Nephron (organoid): ENCODE results near the gene RAB5IF.

Source experiments
- H3K27ac Mint-ChIP-seq, 3 experiments: 2 replicates each; pipeline ENCODE4 v1.8.0; 2020; ENCODE audit warnings: mixed read lengths in 3 of 3, mild to moderate bottlenecking in 2 of 3, moderate library complexity in 1 of 3
- H3K27me3 Mint-ChIP-seq: 2 replicates; pipeline ENCODE4 v1.8.0; 2021; ENCODE audit warnings: low read depth, mild to moderate bottlenecking, moderate library complexity, mixed read lengths
- H3K36me3 Mint-ChIP-seq: 2 replicates; pipeline ENCODE4 v1.8.0; 2020; ENCODE audit warnings: low read depth, mixed read lengths
- H3K4me1 Mint-ChIP-seq: 2 replicates; pipeline ENCODE4 v1.8.0; 2020; ENCODE audit warnings: mixed read lengths
- H3K4me3 Mint-ChIP-seq, 3 experiments: 2 replicates each; pipeline ENCODE4 v1.8.0; 2020; ENCODE audit warnings: mild to moderate bottlenecking in 3 of 3, mixed read lengths in 3 of 3, moderate library complexity in 2 of 3
- H3K9me3 Mint-ChIP-seq: 2 replicates; pipeline ENCODE4 v1.8.0; 2020; ENCODE audit warnings: mixed read lengths
- TF ChIP-seq, protein P1 (sequence below), 3 experiments: fragments of 200-600 bp; sonication (generic); IDR thresholded peaks; one replicate each; pipeline ENCODE4 v1.5.0; 2021; ENCODE audit warnings: antibody characterized with exemption in 3 of 3; ENCODE audit not compliant: unreplicated experiment in 3 of 3

Gene RAB5IF

DNA sequence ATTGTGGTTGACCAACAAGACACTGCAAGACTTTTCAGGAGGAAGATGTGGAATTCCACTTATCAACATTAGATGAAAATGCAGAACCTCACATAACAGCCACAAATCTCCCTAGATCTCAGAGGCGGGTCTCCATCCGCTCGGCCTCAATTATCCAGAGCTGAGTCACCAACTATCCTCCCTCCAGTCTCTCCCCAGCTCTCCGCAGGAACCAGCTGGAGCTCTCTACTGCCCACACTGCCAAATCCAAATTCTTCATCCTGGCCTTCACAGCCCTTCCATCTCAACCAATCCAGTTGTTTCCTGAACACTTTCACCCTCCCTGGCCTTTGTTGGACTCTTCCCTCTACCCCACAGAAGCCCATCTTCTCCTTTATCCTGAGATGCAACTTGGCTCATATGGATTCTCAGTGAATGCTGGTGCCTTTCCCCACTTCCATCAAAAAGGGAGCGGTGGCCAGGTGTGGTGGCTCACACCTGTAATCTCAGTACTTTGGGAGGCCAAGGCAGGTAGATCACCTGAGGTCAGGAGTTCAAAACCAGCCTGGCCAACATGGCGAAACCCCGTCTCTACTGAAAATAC is 35.6 kb upstream of the RAB5IF start:
- Mint-ChIP-seq H3K9me3 (peaks cover 2% of the 10 kb centered on the region), H3K27ac (peak overlapping the region in 2 of 3 experiments; percentile 6 to 23), H3K27me3 (no peaks in the 10 kb centered on the region)

DNA sequence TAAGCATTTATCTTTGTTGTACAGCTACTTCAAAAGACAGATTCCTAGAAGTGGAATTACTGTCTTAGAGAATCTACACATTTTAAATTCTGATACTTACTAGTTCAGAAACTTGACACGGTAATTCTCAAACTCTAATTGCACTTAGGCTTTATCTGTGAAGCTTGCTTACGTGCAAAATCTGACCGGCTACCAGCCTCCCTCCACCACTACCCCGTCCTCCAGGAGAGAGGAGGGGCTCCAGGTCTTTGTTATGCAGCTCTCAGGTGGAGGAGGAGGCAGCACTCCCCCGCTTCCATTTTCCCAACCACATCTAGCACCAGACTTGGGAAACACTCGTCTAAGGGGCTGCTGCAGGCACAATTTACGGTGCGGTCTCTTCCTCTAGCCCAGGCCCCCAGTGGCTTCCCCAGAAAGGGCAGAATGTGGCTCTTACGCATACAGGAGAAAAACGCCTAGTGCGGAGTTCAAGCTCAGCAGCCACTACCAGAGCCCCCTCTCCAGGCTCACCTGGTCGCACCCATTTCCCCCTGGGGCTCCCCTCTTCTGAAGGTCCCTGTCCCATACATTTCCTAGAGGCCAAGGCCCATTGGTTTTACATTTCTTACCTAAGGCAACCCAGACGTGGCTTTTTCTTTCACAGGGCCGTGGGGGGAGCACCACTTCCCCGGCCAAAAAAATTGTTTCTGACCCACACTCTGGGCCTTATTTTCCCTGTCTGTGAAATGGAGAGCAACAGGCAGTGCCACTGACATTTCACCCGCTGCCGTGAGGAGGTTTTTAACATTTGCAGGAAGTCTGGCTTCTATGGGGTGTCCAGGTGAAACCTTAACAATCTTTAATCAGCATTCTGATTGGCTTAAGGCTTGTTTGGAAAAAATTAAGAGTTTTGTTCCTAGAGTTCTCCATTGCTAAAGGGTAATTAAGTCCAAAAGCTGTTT is 33.7 kb upstream of the RAB5IF start:
- no peaks in the 10 kb centered on the region for H3K9me3 Mint-ChIP-seq
- H3K36me3 Mint-ChIP-seq: peaks cover 6% of the 10 kb centered on the region
- peak overlapping the region; percentile 97 for H3K27ac Mint-ChIP-seq
- TF ChIP-seq, protein P1, sequence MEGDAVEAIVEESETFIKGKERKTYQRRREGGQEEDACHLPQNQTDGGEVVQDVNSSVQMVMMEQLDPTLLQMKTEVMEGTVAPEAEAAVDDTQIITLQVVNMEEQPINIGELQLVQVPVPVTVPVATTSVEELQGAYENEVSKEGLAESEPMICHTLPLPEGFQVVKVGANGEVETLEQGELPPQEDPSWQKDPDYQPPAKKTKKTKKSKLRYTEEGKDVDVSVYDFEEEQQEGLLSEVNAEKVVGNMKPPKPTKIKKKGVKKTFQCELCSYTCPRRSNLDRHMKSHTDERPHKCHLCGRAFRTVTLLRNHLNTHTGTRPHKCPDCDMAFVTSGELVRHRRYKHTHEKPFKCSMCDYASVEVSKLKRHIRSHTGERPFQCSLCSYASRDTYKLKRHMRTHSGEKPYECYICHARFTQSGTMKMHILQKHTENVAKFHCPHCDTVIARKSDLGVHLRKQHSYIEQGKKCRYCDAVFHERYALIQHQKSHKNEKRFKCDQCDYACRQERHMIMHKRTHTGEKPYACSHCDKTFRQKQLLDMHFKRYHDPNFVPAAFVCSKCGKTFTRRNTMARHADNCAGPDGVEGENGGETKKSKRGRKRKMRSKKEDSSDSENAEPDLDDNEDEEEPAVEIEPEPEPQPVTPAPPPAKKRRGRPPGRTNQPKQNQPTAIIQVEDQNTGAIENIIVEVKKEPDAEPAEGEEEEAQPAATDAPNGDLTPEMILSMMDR (IDR thresholded peaks at IDR 0.05; ENCODE audit: unreplicated experiment in 3 of 3): no peak
- H3K4me3 Mint-ChIP-seq: peak overlapping the region; percentile 79 to 92 (median 82)
- no peaks in the 10 kb centered on the region for H3K27me3 Mint-ChIP-seq
- H3K4me1 Mint-ChIP-seq: peaks cover 44% of the 10 kb centered on the region

More for the DNA sequence above, 35.6 kb upstream of the RAB5IF start:
- Mint-ChIP-seq H3K4me1 (peaks cover 27% of the 10 kb centered on the region), H3K36me3 (peaks cover 5% of the 10 kb centered on the region), H3K4me3 (peak overlapping the region in 1 of 3 experiments; percentile 13)
- TF ChIP-seq, protein P1 (IDR thresholded peaks at IDR 0.05; ENCODE audit: unreplicated experiment in 3 of 3): no peak

DNA sequence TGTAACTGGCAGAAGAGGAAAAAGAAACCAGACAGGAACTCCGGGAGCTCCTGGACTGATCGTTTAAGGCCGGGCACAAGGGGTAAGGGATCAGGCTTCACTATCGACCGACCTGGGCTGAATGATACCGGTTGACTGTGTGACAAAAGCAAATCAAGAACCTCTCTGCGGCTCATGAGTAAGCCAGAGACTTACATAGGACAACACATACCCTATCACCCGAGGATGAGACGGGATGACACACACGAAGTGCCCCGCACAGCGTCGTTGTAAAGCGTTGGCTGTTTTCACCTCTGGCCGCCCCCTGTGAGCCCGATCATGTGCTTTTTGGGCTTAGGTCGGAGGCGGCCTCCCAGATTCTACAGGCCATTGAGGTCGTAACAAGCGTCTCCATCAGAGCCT is 32.9 kb upstream of the RAB5IF start:
- Mint-ChIP-seq H3K27ac (peak overlapping the region; percentile 97), H3K9me3 (no peaks in the 10 kb centered on the region), H3K36me3 (peaks cover 5% of the 10 kb centered on the region), H3K27me3 (no peaks in the 10 kb centered on the region), H3K4me1 (peaks cover 44% of the 10 kb centered on the region), H3K4me3 (peak overlapping the region; percentile 79 to 92 (median 82))
- TF ChIP-seq, protein P1 (IDR thresholded peaks at IDR 0.05; ENCODE audit: unreplicated experiment in 3 of 3): no peak

DNA sequence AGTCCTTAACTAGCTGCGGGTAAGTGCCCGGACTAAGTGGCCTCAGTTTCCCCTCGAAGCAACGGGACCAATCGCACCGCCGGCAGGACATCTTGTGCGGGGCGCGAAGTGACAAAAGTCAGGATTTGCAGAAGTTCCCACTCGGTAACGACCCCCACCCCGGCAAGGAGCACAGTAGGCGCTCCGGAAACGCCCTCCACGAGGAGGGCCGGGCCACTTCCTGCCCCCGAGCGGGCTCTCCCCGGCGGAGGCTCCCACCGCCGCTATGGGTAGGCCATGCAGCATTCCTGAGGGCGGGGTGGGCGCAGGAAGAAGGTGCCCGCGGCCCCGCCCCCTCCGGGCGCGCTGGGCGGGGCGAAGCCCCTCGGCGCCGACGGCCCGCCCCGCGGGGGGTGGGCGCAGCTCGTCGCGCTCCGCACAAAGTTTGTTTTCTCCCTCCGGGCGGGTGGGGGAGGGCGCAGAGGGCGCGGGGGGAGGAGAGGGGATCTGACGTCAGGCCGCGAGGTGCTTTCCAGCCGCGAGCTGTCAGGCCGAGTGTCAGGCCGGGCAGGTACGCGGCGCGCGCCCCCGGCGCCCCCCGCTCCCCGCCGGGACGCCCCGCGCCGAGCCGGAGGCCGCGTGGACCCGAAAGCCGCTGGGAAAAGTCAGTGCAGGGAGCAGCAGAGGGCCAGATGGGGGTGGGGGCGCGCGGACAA is 32.3 kb upstream of the RAB5IF start, which contains the start of gene TGIF2:
Gene TGIF2 (plus strand): TSS at position 495 of the 695 bp plus-strand sequence. CDS start 5,178 bp downstream, outside the sequence.
- Mint-ChIP-seq H3K27me3 (no peaks in the 10 kb centered on the region), H3K9me3 (no peaks in the 10 kb centered on the region), H3K36me3 (peaks cover 5% of the 10 kb centered on the region), H3K27ac (peak within 1 kb of the TSS; percentile 97 to 98 (median 97)), H3K4me1 (peaks cover 44% of the 10 kb centered on the region), H3K4me3 (peak within 1 kb of the TSS; percentile 89 to 93 (median 93))
- TF ChIP-seq, protein P1 (IDR thresholded peaks at IDR 0.05; ENCODE audit: unreplicated experiment in 3 of 3): no peak

DNA sequence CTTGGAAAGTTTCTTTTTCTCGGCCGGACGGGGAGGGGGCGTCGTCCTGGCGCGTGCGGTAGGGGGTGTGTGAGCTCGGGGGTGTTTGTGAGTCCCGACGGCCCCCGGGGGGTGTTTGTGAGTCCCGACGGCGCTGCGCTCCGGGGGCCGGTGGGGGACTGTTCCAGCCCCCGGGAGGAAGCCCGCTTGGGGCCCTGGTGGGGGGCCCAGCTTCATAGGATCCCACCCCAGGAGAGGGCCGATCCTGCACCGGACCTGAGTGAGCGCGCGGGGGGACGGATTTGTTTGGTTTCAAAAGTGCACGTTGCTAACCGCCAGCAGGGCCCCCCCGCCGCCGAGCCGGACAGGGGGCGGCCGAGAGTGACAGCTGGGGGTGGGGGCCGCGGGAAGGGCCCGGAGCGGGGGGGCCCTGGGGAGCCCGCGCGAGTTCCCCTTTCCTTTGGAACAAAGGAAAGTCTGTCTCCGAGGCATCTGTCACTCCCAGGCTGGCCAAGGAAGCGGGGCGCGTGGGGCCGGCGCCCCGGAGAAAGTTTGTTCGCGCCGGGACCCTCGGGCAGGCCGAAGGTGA is 31.7 kb upstream of the RAB5IF start:
- TF ChIP-seq, protein P1 (IDR thresholded peaks at IDR 0.05; ENCODE audit: unreplicated experiment in 3 of 3): no peak
- no peaks in the 10 kb centered on the region for H3K9me3 Mint-ChIP-seq

More for the DNA sequence above, 31.7 kb upstream of the RAB5IF start:
- Mint-ChIP-seq H3K27ac (peak overlapping the region in 2 of 3 experiments; percentile 28 to 98), H3K27me3 (no peaks in the 10 kb centered on the region), H3K36me3 (peaks cover 10% of the 10 kb centered on the region), H3K4me3 (peak overlapping the region; percentile 80 to 93 (median 89)), H3K4me1 (peaks cover 44% of the 10 kb centered on the region)
